Keratinocyte (primary cell): ENCODE results near the gene PLD4. TPM values are rescaled to one million over a fixed set of nuclear protein-coding genes. Genes with fewer than 3 reads are reported as not detected.

Experiments
- DNase-seq: peaks from one replicate; pipeline ENCODE4 v3.0.0-alpha.2; 2011; ENCODE audit warnings: low read depth, missing footprints, low spot score
- FAIRE-seq: peaks from 2 replicates; lab custom pipeline; 2011; peaks lifted over from hg19 to GRCh38; lab: Jason Lieb, UNC
- H2AFZ ChIP-seq: 2 replicates; pipeline ENCODE4 v1.6.0; 2012; ENCODE audit warnings: low read length, control low read depth, inconsistent platforms; ENCODE audit not compliant: control insufficient read depth
- H3K27ac ChIP-seq: 2 replicates; pipeline ENCODE4 v1.5.1; 2011; ENCODE audit warnings: low read length; ENCODE audit not compliant: control insufficient read depth, insufficient read depth
- H3K27me3 ChIP-seq: 3 replicates; pipeline ENCODE4 v1.6.0; 2011; ENCODE audit warnings: low read length; ENCODE audit not compliant: control insufficient read depth, insufficient read depth; ENCODE audit errors: extremely low read depth
- H3K36me3 ChIP-seq, 2 experiments: 2 replicates in 1 of 2; 3 replicates in 1 of 2; pipeline ENCODE4 v1.5.1; 2011; ENCODE audit warnings: low read length in 2 of 2, mild to moderate bottlenecking in 1 of 2; ENCODE audit not compliant: control insufficient read depth in 2 of 2, insufficient read depth in 2 of 2; ENCODE audit errors: extremely low read depth in 1 of 2
- H3K4me1 ChIP-seq: 3 replicates; pipeline ENCODE4 v1.5.1; 2011; ENCODE audit warnings: low read length; ENCODE audit not compliant: control insufficient read depth, insufficient read depth; ENCODE audit errors: extremely low read depth
- H3K4me2 ChIP-seq: 3 replicates; pipeline ENCODE4 v1.6.0; 2011; ENCODE audit warnings: low read depth, low read length; ENCODE audit not compliant: control insufficient read depth, insufficient read depth; ENCODE audit errors: extremely low read depth
- H3K4me3 ChIP-seq, 3 experiments: fragments of 200-600 bp in 1 of 3; sonication (generic) in 1 of 3; 2 replicates in 2 of 3; 3 replicates in 1 of 3; pipeline ENCODE4 v1.5.1; 2011 to 2016; ENCODE audit warnings: low read length in 3 of 3, mild to moderate bottlenecking in 3 of 3, control low read depth in 2 of 3, inconsistent platforms in 1 of 3, low read depth in 1 of 3, mixed read lengths in 1 of 3, mixed run types in 1 of 3, moderate library complexity in 1 of 3; ENCODE audit not compliant: control insufficient read depth in 2 of 3, insufficient read depth in 2 of 3; ENCODE audit errors: extremely low read depth in 1 of 3
- H3K79me2 ChIP-seq: 2 replicates; pipeline ENCODE4 v1.6.0; 2012; ENCODE audit warnings: low read length; ENCODE audit not compliant: control insufficient read depth, insufficient read depth
- H3K9ac ChIP-seq: 3 replicates; pipeline ENCODE4 v1.6.0; 2011; ENCODE audit warnings: low read length; ENCODE audit not compliant: control insufficient read depth, insufficient read depth; ENCODE audit errors: extremely low read depth
- H3K9me1 ChIP-seq: 3 replicates; pipeline ENCODE4 v1.6.0; 2011; ENCODE audit warnings: low read length; ENCODE audit not compliant: control insufficient read depth, insufficient read depth; ENCODE audit errors: extremely low read depth
- H3K9me3 ChIP-seq: 2 replicates; pipeline ENCODE4 v1.5.1; 2012; ENCODE audit warnings: low read depth, low read length; ENCODE audit not compliant: control insufficient read depth
- H4K20me1 ChIP-seq: 3 replicates; pipeline ENCODE4 v1.6.0; 2011; ENCODE audit warnings: low read length; ENCODE audit not compliant: control insufficient read depth, insufficient read depth; ENCODE audit errors: extremely low read depth
- CTCF ChIP-seq, 3 experiments: IDR thresholded peaks in 1 of 3; conservative IDR thresholded peaks in 1 of 3; optimal IDR thresholded peaks in 1 of 3; 2 replicates in 2 of 3; 3 replicates in 1 of 3; pipeline versions ENCODE3 to v1.5.1; 2011; ENCODE audit warnings: low read length in 3 of 3, mild to moderate bottlenecking in 3 of 3, moderate library complexity in 2 of 3, control low read depth in 1 of 3, inconsistent platforms in 1 of 3; ENCODE audit not compliant: insufficient read depth in 2 of 3; ENCODE audit errors: extremely low read depth in 1 of 3
- EZH2 ChIP-seq: IDR thresholded peaks from one replicate; pipeline ENCODE4 v1.6.1; 2012; ENCODE audit warnings: inconsistent platforms, mild to moderate bottlenecking, low read length, moderate library complexity
- dilution Hi-C: fragments of 300-500 bp; cut with MboI; formaldehyde crosslinking; loops from one replicate; pipeline ENCODE4 v1.7.0; 2020; ENCODE audit warnings: low sequenced_read_pairs; ENCODE audit not compliant: extremely low pct_ligation_motif_present
- polyA plus RNA-seq, 5 experiments: library from polyadenylated mRNA; depleted of rRNA in 3 of 5; stranded (reverse) in 3 of 5; stranded (forward) in 1 of 5; unstranded in 1 of 5; fragments of >200 nt; gene quantifications; 1 replicate in 1 of 5; 2 replicates in 3 of 5; 3 replicates in 1 of 5; pipeline versions ENCODE4 v1.2.1 to v1.2.3, GENCODE V29; 2011 to 2012; ENCODE audit warnings: missing spikeins in 2 of 5, low read depth in 1 of 5, low replicate concordance in 1 of 5

The PLD4 gene
- polyA plus RNA-seq, 1 donor (not counting 4 experiments of a cell fraction or from before 2014, with no cell fraction given), result not detected

GRCh38 chr14:104935955-104936354 lies 11.3 kb downstream of the PLD4 start:
- dilution Hi-C loops, result no loop called here
- Histone ChIP-seq H2AFZ (no peak overlapping the region), H3K27me3 (peaks cover 23% of the 10 kb centered on the region), H3K9me1 (peaks cover 2% of the 10 kb centered on the region), H3K79me2 (no peaks in the 10 kb centered on the region), H3K27ac (no peak overlapping the region), H3K9ac (no peak overlapping the region), H3K4me1 (no peaks in the 10 kb centered on the region), H3K36me3 (peaks cover 17 to 21% of the 10 kb centered on the region in 2 experiments), H3K4me2 (no peak overlapping the region), H3K4me3 (no peak overlapping the region), H3K9me3 (no peaks in the 10 kb centered on the region), H4K20me1 (no peaks in the 10 kb centered on the region)
- no peak for FAIRE-seq
- no peak for DNase-seq
- TF ChIP-seq EZH2 (no peak), CTCF (optimal IDR thresholded peaks at IDR 0.05 in 1 of 3, IDR thresholded peaks at IDR 0.05 in 1 of 3, conservative IDR thresholded peaks at IDR 0.05 in 1 of 3; ENCODE audit: extremely low read depth in 1 of 3, insufficient read depth in 2 of 3, low read length in 3 of 3) (no peak)

- Histone ChIP-seq H2AFZ (no peak overlapping the region), H3K36me3 (peaks cover 19 to 24% of the 10 kb centered on the region in 2 experiments), H3K79me2 (no peaks in the 10 kb centered on the region), H3K27me3 (peaks cover 17% of the 10 kb centered on the region), H3K9me3 (no peaks in the 10 kb centered on the region), H3K9me1 (peaks cover 2% of the 10 kb centered on the region), H3K27ac (no peak overlapping the region), H3K4me2 (no peak overlapping the region), H3K9ac (no peak overlapping the region), H3K4me3 (no peak overlapping the region), H4K20me1 (no peaks in the 10 kb centered on the region), H3K4me1 (no peaks in the 10 kb centered on the region)
- no peak for DNase-seq
- no peak for FAIRE-seq
- dilution Hi-C loops, result no loop called here
- TF ChIP-seq CTCF (optimal IDR thresholded peaks at IDR 0.05 in 1 of 3, IDR thresholded peaks at IDR 0.05 in 1 of 3, conservative IDR thresholded peaks at IDR 0.05 in 1 of 3; ENCODE audit: extremely low read depth in 1 of 3, insufficient read depth in 2 of 3, low read length in 3 of 3), result peak in 1 of 3 experiments; percentile 2
- TF ChIP-seq EZH2, result no peak
These were observed 11.9 kb downstream of the PLD4 start for GRCh38 chr14:104936361-104937155.
